ENCODE measurements around the gene MCRIP2.
A peak's percentile ranks its signal among the peaks of the same experiment; 100 is the strongest.

Gene MCRIP2

DNA sequence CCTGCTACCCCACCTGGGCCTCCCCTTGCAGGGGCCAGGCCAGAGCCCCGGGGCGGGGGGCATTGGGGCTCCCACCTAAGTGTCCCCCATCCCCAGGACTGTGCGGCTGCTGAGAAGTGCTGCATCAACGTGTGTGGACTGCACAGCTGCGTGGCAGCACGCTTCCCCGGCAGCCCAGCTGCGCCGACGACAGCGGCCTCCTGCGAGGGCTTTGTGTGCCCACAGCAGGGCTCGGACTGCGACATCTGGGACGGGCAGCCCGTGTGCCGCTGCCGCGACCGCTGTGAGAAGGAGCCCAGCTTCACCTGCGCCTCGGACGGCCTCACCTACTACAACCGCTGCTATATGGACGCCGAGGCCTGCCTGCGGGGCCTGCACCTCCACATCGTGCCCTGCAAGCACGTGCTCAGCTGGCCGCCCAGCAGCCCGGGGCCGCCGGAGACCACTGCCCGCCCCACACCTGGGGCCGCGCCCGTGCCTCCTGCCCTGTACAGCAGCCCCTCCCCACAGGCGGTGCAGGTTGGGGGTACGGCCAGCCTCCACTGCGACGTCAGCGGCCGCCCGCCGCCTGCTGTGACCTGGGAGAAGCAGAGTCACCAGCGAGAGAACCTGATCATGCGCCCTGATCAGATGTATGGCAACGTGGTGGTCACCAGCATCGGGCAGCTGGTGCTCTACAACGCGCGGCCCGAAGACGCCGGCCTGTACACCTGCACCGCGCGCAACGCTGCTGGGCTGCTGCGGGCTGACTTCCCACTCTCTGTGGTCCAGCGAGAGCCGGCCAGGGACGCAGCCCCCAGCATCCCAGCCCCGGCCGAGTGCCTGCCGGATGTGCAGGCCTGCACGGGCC, 8.9 kb upstream of the MCRIP2 start:
- TF ChIP-seq POLR2A (IDR thresholded peaks at IDR 0.05; ENCODE audit: low read depth, low read length): no peak
- no peak for FAIRE-seq
- no peak for DNase-seq (ENCODE audit: insufficient read length, low spot score)

DNA sequence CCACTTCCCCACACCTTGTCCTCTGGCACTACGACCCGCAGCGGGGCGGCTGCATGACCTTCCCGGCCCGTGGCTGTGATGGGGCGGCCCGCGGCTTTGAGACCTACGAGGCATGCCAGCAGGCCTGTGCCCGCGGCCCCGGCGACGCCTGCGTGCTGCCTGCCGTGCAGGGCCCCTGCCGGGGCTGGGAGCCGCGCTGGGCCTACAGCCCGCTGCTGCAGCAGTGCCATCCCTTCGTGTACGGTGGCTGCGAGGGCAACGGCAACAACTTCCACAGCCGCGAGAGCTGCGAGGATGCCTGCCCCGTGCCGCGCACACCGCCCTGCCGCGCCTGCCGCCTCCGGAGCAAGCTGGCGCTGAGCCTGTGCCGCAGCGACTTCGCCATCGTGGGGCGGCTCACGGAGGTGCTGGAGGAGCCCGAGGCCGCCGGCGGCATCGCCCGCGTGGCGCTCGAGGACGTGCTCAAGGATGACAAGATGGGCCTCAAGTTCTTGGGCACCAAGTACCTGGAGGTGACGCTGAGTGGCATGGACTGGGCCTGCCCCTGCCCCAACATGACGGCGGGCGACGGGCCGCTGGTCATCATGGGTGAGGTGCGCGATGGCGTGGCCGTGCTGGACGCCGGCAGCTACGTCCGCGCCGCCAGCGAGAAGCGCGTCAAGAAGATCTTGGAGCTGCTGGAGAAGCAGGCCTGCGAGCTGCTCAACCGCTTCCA, 8.1 kb upstream of the MCRIP2 start:
- FAIRE-seq (no peak), DNase-seq (ENCODE audit: insufficient read length, low spot score) (no peak)
- no peak for TF ChIP-seq POLR2A (IDR thresholded peaks at IDR 0.05; ENCODE audit: low read depth, low read length)

DNA sequence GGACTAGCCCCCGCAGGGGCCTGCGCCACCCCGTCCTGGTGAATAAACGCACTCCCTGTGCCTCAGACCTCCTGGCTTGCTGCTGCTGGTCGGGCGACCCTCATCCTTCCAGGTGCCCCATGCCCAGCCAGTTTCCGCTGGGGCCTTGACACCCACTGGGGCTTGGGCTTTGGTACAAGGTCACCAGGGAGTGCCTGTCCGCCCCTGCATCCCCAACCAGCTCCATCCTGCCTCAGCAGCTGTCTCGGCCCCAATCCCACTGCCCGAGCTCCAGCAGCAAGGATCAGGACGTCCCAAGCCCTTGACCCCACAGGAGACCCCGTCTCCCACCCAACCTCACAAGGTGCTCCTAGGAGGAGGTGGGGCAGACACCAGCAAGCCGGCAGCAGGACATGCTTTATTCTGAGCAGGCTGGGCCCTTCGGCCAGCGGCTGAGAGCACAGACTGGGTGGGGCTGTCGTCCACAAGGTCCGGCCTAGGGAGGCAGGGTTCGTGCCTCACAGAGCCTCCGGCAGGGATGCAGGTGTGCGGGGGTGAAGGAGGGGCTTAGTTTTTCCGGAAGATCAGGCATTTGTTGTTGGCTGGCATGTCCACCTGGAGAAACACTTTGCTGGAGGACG, 7.5 kb upstream of the MCRIP2 start:
- TF ChIP-seq POLR2A (IDR thresholded peaks at IDR 0.05; ENCODE audit: low read depth, low read length): no peak
- no peak for FAIRE-seq
- no peak for DNase-seq (ENCODE audit: insufficient read length, low spot score)

DNA sequence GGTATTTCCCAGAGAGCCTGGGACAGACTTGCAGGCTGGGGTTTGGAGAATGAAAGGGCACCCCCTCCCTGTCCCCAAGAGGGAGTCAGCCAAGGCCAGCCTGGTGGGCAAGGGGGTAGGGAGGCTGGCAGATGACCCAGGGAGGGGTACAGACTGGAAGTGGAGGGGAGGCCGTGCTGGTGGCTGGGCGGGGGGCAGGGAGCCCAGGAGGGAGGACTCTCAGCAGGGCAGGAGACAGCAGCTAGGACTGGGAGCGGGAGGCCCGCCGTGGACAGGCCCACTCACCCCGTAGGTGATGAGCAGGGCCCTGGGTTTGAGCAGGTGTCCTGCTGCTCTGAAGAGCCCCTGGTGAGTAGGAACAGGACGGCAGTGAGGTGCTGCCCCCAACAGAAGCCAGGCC, 6.6 kb upstream of the MCRIP2 start:
- FAIRE-seq: no peak
- TF ChIP-seq POLR2A (IDR thresholded peaks at IDR 0.05; ENCODE audit: low read depth, low read length): no peak

DNA sequence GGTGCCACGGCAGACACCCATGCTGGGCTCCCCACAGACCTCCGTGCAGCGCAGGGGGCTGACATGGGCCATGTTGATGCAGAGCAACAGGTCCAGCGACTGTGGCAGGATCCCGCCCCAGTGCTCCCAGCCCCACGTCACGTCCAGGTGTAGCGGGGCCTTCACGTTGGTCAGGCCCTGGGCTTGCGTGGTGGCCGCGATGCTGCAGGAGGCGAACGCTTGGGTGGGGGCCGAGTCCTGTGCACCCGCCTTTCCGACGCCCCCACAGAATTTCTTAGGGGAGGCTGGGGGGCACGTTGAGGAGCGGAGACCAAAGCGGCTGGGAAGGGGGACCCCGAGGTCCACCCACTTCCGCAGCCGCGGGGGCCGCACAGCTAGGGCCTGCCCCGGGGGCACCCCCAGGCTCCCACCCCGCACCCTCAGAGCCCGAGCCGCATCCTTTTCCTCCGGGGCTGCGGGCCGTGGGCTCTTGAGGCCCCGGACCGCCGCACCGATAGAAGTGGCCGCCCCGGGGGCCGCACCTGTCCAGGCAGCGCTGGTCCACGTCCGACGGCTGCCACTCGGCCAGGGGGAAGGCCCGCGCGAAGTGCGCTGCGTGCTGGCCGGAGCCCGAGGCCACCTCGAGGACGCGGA, 5.9 kb upstream of the MCRIP2 start:
- DNase-seq (ENCODE audit: insufficient read length, low spot score): no peak
- TF ChIP-seq POLR2A (IDR thresholded peaks at IDR 0.05; ENCODE audit: low read depth, low read length): no peak
- FAIRE-seq: no peak

More for the DNA sequence above, 6.6 kb upstream of the MCRIP2 start:
- no peak for DNase-seq (ENCODE audit: insufficient read length, low spot score)

DNA sequence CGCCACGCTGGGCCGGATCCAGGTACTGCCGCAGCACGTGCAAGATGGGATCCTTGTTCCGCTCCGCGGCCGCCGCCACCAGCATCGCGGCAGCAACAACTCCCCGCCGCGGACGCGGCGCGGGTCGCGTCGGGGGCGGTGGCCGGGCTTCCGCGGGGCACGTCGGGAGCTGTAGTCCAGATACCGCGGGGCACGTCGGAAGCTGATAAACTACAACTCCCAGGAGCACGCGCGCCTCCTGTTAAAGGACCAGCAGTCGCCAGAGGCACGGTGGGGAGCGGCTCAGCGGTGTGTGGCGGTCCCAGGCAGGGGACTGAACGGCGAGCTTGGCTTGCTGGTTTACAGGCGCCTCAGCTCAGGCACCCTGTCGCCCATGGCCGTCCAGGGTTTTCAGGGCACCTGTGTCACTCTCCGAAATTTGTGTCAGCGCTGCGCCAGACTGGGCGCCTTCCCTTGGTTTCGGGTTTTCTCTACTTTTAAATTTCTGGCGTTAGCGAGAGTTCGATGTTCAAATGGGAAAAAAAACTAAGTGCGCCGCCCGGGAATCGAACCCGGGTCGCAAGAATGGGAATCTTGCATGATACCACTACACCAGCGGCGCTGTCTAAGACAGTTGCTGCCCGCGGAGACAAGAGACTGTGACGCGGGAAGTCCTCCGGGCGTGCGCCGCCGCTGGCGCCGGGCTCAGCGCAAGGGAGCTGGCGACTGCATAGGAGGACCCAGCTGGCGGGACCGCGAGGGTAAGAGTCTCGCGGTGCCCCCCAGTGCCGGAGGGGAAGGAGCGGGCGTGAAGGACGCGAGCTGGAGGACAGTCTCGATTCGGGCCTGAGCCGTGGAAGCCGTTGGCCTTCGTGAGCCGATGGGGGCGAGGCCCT, 5.2 kb upstream of the MCRIP2 start, which contains the start of gene METTL26:
METTL26 (minus strand) TSS at position 100 of the 875 bp plus-strand sequence; CDS start at position 85, 15 bp downstream.
- TF ChIP-seq POLR2A (IDR thresholded peaks at IDR 0.05; ENCODE audit: low read depth, low read length): peak; percentile 88
- FAIRE-seq (no peak), DNase-seq (ENCODE audit: insufficient read length, low spot score) (peak; percentile 95)

DNA sequence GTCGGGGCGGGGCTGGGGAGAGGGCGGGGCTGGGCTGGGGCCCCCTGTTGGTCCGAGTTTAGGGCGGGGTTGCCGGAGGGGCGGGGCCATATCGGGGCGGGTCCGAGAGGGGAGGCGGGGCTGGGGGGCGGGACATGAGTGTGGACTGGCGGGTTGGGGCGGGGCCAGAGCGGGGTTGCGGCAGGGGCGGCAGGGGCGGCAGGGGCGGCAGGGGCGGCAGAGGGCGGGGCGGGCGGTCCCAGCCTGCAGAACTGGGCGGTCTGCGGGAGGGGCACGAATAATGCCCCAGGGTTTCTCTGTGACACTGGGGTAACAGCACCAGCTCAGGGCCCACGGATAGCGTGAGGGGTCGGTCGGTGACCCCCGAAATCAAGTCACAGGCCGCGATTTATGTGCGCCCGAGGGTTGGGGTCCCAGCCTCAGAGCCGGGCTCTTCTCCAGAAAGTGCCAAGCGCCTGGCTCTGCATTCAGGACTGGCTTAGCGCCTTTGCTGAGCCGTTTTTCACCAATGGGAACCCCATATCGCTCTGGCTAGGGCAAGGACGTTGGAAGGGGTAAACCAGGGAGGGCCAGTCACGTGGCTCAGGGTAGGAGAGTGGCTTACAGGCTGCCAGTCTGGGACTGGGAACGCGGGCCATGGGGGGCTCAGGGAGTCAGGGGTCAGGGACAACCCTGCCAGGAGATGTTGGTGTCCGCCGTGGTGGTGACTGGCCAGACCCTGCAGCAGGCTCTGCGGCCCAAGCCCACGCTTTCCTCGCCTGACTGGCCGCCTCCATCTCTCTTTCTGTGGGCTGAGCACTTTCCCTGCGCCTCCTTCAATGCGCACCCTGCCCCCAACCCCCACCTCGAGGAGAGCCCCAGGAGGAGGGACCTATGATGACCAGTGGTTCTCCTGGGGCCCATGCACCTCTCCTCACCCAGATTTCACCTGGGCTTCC, 4.3 kb upstream of the MCRIP2 start:
- FAIRE-seq (no peak), DNase-seq (ENCODE audit: insufficient read length, low spot score) (peak; percentile 99)
- no peak for TF ChIP-seq POLR2A (IDR thresholded peaks at IDR 0.05; ENCODE audit: low read depth, low read length)

DNA sequence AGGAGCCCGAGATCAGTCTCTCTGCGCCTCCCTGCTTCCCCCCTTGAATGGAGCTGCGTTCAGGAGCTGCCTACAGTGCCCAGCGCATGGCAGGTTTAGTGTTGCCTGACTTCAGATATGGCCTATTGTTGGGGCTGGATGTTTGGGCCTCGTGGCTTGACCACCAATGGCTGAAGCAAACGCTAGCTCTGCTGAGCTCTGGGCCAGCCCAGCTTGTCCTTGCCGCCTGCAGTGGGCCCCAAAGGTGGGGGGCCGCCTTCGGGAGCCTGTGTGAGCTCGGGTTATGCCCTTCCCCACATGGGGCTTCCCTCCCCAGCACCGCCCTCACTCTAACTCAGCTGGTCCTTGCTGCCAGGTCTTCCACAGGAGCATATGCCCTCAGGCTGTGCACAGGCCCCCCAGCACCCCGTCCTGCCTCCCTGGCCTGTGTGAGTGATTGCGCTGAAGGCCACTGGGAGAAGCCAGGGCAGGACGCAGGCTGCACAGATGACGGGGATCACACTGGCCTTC, 3.5 kb upstream of the MCRIP2 start:
- no peak for TF ChIP-seq POLR2A (IDR thresholded peaks at IDR 0.05; ENCODE audit: low read depth, low read length)
- no peak for FAIRE-seq
- no peak for DNase-seq (ENCODE audit: insufficient read length, low spot score)

DNA sequence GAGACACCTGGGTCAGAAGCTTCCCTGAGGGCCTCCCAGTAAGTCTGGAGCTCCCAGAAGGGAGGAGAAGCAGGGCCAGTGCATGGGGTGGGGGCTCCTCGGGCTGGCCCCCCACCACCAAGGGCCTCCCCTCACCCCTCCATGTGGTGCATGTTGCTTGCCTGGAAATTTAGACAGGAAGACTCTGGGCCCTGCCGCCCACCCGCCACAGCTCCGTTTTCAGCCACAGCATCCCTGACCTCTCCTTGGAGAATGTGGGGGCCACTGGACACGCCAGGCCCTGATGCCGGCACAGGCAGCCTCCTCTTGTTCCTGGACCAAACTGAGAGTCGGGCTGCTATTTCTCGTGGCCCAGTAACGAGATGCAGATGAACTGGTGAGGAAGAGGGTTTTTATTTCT, 2.8 kb upstream of the MCRIP2 start:
- no peak for TF ChIP-seq POLR2A (IDR thresholded peaks at IDR 0.05; ENCODE audit: low read depth, low read length)
- FAIRE-seq: no peak
- no peak for DNase-seq (ENCODE audit: insufficient read length, low spot score)

DNA sequence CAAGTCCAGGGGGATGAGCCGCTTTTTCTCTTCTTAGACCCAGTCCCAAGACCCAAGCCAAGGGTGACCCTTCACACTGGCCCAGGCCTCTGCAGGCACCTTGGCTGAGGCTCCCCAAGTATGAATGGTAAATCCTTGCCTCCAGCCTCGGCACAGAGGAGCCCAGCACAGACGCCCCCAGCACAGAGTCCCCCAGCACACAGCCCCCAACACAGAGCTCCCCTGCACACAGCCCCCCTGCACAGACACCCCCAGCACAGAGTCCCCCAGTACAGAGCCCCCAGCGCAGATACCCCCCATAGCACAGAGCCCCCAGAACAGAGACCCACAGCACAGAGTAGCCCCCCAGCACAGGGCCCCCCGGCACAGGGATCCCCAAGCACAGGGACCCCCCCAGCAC, 1.0 kb upstream of the MCRIP2 start:
- FAIRE-seq: no peak
- TF ChIP-seq POLR2A (IDR thresholded peaks at IDR 0.05; ENCODE audit: low read depth, low read length): no peak
- no peak for DNase-seq (ENCODE audit: insufficient read length, low spot score)

DNA sequence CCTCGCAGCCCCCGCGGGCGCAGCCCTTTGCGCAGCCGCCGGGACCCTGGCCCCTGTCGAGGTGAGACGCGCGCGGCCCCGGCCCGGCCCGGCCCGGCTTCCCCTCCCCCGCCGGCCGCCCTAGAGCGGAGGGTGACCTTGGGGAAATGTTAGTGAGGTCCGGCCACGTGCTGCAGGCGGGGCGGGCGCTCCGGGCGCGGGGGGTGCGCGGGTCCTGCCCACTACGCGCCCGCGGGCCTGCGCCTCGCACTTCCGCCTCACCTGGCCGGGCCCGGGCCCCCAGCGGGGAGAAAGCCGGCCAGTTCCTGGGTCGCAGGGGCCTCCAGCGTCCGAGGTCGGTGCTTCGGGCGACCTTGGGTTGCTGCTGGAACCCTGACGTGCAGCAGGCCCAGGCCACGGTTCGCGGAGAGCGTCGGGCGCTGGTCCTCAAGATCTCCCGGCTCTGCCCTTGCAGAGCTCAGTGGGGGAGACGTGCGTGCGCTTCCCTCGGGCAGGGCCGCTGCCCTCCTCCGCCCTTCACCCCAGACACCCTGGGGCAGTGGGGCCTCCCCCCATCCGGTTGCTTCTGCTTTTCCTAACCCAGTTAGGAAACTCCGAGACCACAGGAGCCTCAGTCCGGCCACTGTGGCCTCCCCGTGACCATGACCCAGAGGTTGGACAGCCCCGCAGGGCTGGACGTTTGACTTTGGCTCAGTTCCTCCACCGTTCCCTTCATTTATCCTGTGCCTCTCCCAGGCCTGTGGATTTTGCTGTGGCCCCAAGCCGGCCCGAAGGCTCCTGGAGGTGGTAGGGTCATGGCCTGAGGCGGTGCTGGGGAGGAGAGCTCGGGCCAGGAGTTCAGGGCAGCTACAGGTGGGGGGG, 791 bp downstream of the MCRIP2 start:
- no peak for DNase-seq (ENCODE audit: insufficient read length, low spot score)
- no peak for FAIRE-seq

More for the DNA sequence above, 791 bp downstream of the MCRIP2 start:
- TF ChIP-seq POLR2A (IDR thresholded peaks at IDR 0.05; ENCODE audit: low read depth, low read length): no peak
